Fibroblast of pulmonary artery (primary cell): ENCODE data around the gene CNTNAP2.

ENCODE experiments used
- DNase-seq: peaks from one replicate; pipeline ENCODE4 v3.0.0-alpha.2; 2010; ENCODE audit warnings: low read depth
- H3K4me3 ChIP-seq: replicated peaks from 2 replicates; pipeline ENCODE4 v1.5.1; 2011; ENCODE audit warnings: low read depth, mild to moderate bottlenecking, control low read depth, low read length, moderate library complexity
- CTCF ChIP-seq: IDR thresholded peaks from 2 replicates; pipeline ENCODE4 v1.5.1; 2011; ENCODE audit warnings: mild to moderate bottlenecking, control low read depth, low read length, inconsistent platforms; ENCODE audit errors: missing control alignments

CNTNAP2 gene

GRCh38 chr7:147182874-147183273 lies 1066.3 kb downstream of the CNTNAP2 start:
- H3K4me3 ChIP-seq: no peak overlapping the region
- DNase-seq: peak; percentile 39
- no peak for TF ChIP-seq CTCF

- DNase-seq: no peak
- TF ChIP-seq CTCF: no peak
- no peak overlapping the region for H3K4me3 ChIP-seq
These were observed 1066.7 kb downstream of the CNTNAP2 start for GRCh38 chr7:147183276-147183675.

- no peak for TF ChIP-seq CTCF
- no peak overlapping the region for H3K4me3 ChIP-seq
- DNase-seq: no peak
These were observed 1071.9 kb downstream of the CNTNAP2 start for GRCh38 chr7:147188467-147188866.

- no peak overlapping the region for H3K4me3 ChIP-seq
- TF ChIP-seq CTCF: no peak
These were observed 1076.9 kb downstream of the CNTNAP2 start for GRCh38 chr7:147193476-147193875.

GRCh38 chr7:147196481-147196880 lies 1079.9 kb downstream of the CNTNAP2 start:
- TF ChIP-seq CTCF: no peak
- H3K4me3 ChIP-seq: no peak overlapping the region
- no peak for DNase-seq

More at GRCh38 chr7:147193476-147193875, 1076.9 kb downstream of the CNTNAP2 start:
- DNase-seq: no peak

- H3K4me3 ChIP-seq: no peak overlapping the region
- no peak for TF ChIP-seq CTCF
These were observed 1080.4 kb downstream of the CNTNAP2 start for GRCh38 chr7:147197006-147197405.

GRCh38 chr7:147199868-147200267 lies 1083.3 kb downstream of the CNTNAP2 start:
- DNase-seq: no peak
- no peak overlapping the region for H3K4me3 ChIP-seq
- TF ChIP-seq CTCF: no peak

More at GRCh38 chr7:147197006-147197405, 1080.4 kb downstream of the CNTNAP2 start:
- DNase-seq: no peak
